IPS-18a (cell line): ENCODE measurements around the gene RAB3GAP1.
"Not testable (repeated sequence)": the region's sequence is repeated elsewhere in the genome, so short reads cannot be mapped to it uniquely, and the experiment has no call there.

Experiments used
- H3K27ac ChIP-seq: one replicate; pipeline ENCODE4 v1.5.1; 2013; ENCODE audit warnings: low read length
- H3K27me3 ChIP-seq: one replicate; pipeline ENCODE4 v1.6.1; 2013; ENCODE audit warnings: mild to moderate bottlenecking, low read length; ENCODE audit not compliant: control insufficient read depth, insufficient read depth
- H3K36me3 ChIP-seq: one replicate; pipeline ENCODE4 v1.6.1; 2013; ENCODE audit warnings: low read depth, low read length; ENCODE audit not compliant: control insufficient read depth
- H3K4me1 ChIP-seq: one replicate; pipeline ENCODE4 v1.6.1; 2013; ENCODE audit warnings: low read depth, low read length; ENCODE audit not compliant: control insufficient read depth
- H3K4me3 ChIP-seq: one replicate; pipeline ENCODE4 v1.5.1; 2013; ENCODE audit warnings: low read length
- H3K9ac ChIP-seq: one replicate; pipeline ENCODE4 v1.6.1; 2013; ENCODE audit warnings: mild to moderate bottlenecking, low read length, moderate library complexity
- H3K9me3 ChIP-seq: one replicate; pipeline ENCODE4 v1.6.1; 2013; ENCODE audit warnings: low read depth, low read length; ENCODE audit not compliant: control insufficient read depth

RAB3GAP1 gene

GRCh38 chr2:135121016-135121657 lies 69.0 kb downstream of the RAB3GAP1 start:
- Histone ChIP-seq H3K36me3 (peaks cover 18% of the 10 kb centered on the region), H3K4me1 (no peaks in the 10 kb centered on the region), H3K4me3 (no peak overlapping the region), H3K27me3 (no peaks in the 10 kb centered on the region), H3K9me3 (no peaks in the 10 kb centered on the region), H3K27ac (no peak overlapping the region), H3K9ac (no peak overlapping the region)

- H3K9ac ChIP-seq, H3K4me1 ChIP-seq, H3K27me3 ChIP-seq, H3K9me3 ChIP-seq, H3K4me3 ChIP-seq, H3K27ac ChIP-seq: not testable (repeated sequence)
- H3K36me3 ChIP-seq, result peaks cover 22% of the 10 kb centered on the region
Observed at GRCh38 chr2:135121658-135122039, 69.6 kb downstream of the RAB3GAP1 start.

GRCh38 chr2:135124924-135125886 lies 73.1 kb downstream of the RAB3GAP1 start:
- H3K9me3 ChIP-seq, result no peaks in the 10 kb centered on the region
- H3K4me3 ChIP-seq, result no peak overlapping the region
- no peaks in the 10 kb centered on the region for H3K27me3 ChIP-seq
- peaks cover 35% of the 10 kb centered on the region for H3K36me3 ChIP-seq
- no peak overlapping the region for H3K9ac ChIP-seq
- no peak overlapping the region for H3K27ac ChIP-seq
- H3K4me1 ChIP-seq, result no peaks in the 10 kb centered on the region

GRCh38 chr2:135125940-135126339 lies 73.8 kb downstream of the RAB3GAP1 start:
- Histone ChIP-seq H3K9me3 (no peaks in the 10 kb centered on the region), H3K36me3 (peaks cover 32% of the 10 kb centered on the region), H3K27me3 (no peaks in the 10 kb centered on the region), H3K27ac (no peak overlapping the region), H3K4me3 (no peak overlapping the region), H3K9ac (no peak overlapping the region), H3K4me1 (no peaks in the 10 kb centered on the region)

- Histone ChIP-seq H3K36me3 (peaks cover 43% of the 10 kb centered on the region), H3K9ac (no peak overlapping the region), H3K27ac (no peak overlapping the region), H3K27me3 (no peaks in the 10 kb centered on the region), H3K9me3 (no peaks in the 10 kb centered on the region), H3K4me1 (no peaks in the 10 kb centered on the region), H3K4me3 (no peak overlapping the region)
Observed at GRCh38 chr2:135130751-135131150, 78.7 kb downstream of the RAB3GAP1 start.

- peaks cover 45% of the 10 kb centered on the region for H3K36me3 ChIP-seq
- no peaks in the 10 kb centered on the region for H3K4me1 ChIP-seq
- H3K9ac ChIP-seq, result no peak overlapping the region
- no peak overlapping the region for H3K4me3 ChIP-seq
- no peaks in the 10 kb centered on the region for H3K27me3 ChIP-seq
- no peak overlapping the region for H3K27ac ChIP-seq
- H3K9me3 ChIP-seq, result no peaks in the 10 kb centered on the region
Observed at GRCh38 chr2:135132314-135132713, 80.2 kb downstream of the RAB3GAP1 start.

GRCh38 chr2:135140606-135141005 lies 88.5 kb downstream of the RAB3GAP1 start:
- H3K4me1 ChIP-seq, result no peaks in the 10 kb centered on the region
- H3K27me3 ChIP-seq, result no peaks in the 10 kb centered on the region
- H3K9ac ChIP-seq, result no peak overlapping the region
- no peak overlapping the region for H3K27ac ChIP-seq
- peaks cover 8% of the 10 kb centered on the region for H3K9me3 ChIP-seq
- H3K4me3 ChIP-seq, result no peak overlapping the region
- peaks cover 21% of the 10 kb centered on the region for H3K36me3 ChIP-seq

GRCh38 chr2:135142323-135142722 lies 90.2 kb downstream of the RAB3GAP1 start:
- Histone ChIP-seq H3K27me3 (no peaks in the 10 kb centered on the region), H3K9ac (no peak overlapping the region), H3K9me3 (peaks cover 8% of the 10 kb centered on the region), H3K4me3 (no peak overlapping the region), H3K4me1 (no peaks in the 10 kb centered on the region), H3K27ac (no peak overlapping the region), H3K36me3 (peaks cover 10% of the 10 kb centered on the region)

- peaks cover 3% of the 10 kb centered on the region for H3K36me3 ChIP-seq
- no peak overlapping the region for H3K4me3 ChIP-seq
- H3K9me3 ChIP-seq, result peaks cover 8% of the 10 kb centered on the region
- H3K4me1 ChIP-seq, result no peaks in the 10 kb centered on the region
- H3K27ac ChIP-seq, result no peak overlapping the region
- H3K9ac ChIP-seq, result no peak overlapping the region
- H3K27me3 ChIP-seq, result no peaks in the 10 kb centered on the region
Observed at GRCh38 chr2:135144343-135144742, 92.3 kb downstream of the RAB3GAP1 start.

GRCh38 chr2:135149251-135149650 lies 97.2 kb downstream of the RAB3GAP1 start:
- Histone ChIP-seq H3K9ac (no peak overlapping the region), H3K9me3 (no peaks in the 10 kb centered on the region), H3K27ac (no peak overlapping the region), H3K4me3 (no peak overlapping the region), H3K4me1 (no peaks in the 10 kb centered on the region), H3K36me3 (peaks cover 31% of the 10 kb centered on the region), H3K27me3 (no peaks in the 10 kb centered on the region)

- H3K36me3 ChIP-seq, result peaks cover 43% of the 10 kb centered on the region
- no peaks in the 10 kb centered on the region for H3K9me3 ChIP-seq
- H3K27me3 ChIP-seq, result no peaks in the 10 kb centered on the region
- no peak overlapping the region for H3K4me3 ChIP-seq
- H3K27ac ChIP-seq, result no peak overlapping the region
- no peak overlapping the region for H3K9ac ChIP-seq
- H3K4me1 ChIP-seq, result no peaks in the 10 kb centered on the region
Observed at GRCh38 chr2:135150725-135151124, 98.6 kb downstream of the RAB3GAP1 start.
